HepG2 (cell line): Measurements from ENCODE around the gene PYGO2. TPM values are rescaled to one million over a fixed set of nuclear protein-coding genes. Genes with fewer than 3 reads are reported as not detected.

Experiments
- FOXC1 ChIP-seq: sonication (generic); formaldehyde crosslinking; IDR thresholded peaks from 2 replicates; pipeline ENCODE4 v1.8.0; 2022; ENCODE audit warnings: mild to moderate bottlenecking, missing genetic modification reagents, borderline replicate concordance
- FOXK2 ChIP-seq: fragments of 450-650 bp; IDR thresholded peaks from 2 replicates; pipeline ENCODE4 v1.6.1; 2016
- GFI1 ChIP-seq: sonication (generic); formaldehyde crosslinking; IDR thresholded peaks from 2 replicates; pipeline ENCODE4 v1.5.0; 2020; ENCODE audit warnings: missing genetic modification reagents, mild to moderate bottlenecking, borderline replicate concordance
- KDM5A ChIP-seq: fragments of 200-600 bp; sonication (generic); IDR thresholded peaks from 2 replicates; pipeline ENCODE4 v1.7.0; 2018; ENCODE audit warnings: antibody characterized with exemption, mild to moderate bottlenecking, low read length, borderline replicate concordance
- MTF2 ChIP-seq: sonication (generic); formaldehyde crosslinking; IDR thresholded peaks from 2 replicates; pipeline ENCODE4 v1.5.0; 2020; ENCODE audit warnings: missing genetic modification reagents, borderline replicate concordance
- PITX1 ChIP-seq: sonication (generic); formaldehyde crosslinking; IDR thresholded peaks from 2 replicates; pipeline ENCODE4 v1.5.1; 2020; ENCODE audit warnings: mild to moderate bottlenecking, missing genetic modification reagents
- SPEN ChIP-seq: sonication (generic); formaldehyde crosslinking; IDR thresholded peaks from 2 replicates; pipeline ENCODE4 v1.5.1; 2020; ENCODE audit warnings: low read depth, mild to moderate bottlenecking, missing genetic modification reagents
- ZBTB43 ChIP-seq: sonication (generic); formaldehyde crosslinking; conservative IDR thresholded peaks from 2 replicates; pipeline ENCODE4 v1.4.0; 2020; ENCODE audit warnings: missing genetic modification reagents
- ZNF335 ChIP-seq: sonication (generic); formaldehyde crosslinking; IDR thresholded peaks from 2 replicates; pipeline ENCODE4 v1.4.0; 2020; ENCODE audit warnings: missing genetic modification reagents
- ZNF350 ChIP-seq: sonication (generic); formaldehyde crosslinking; IDR thresholded peaks from 2 replicates; pipeline ENCODE4 v1.4.0; 2020; ENCODE audit warnings: mild to moderate bottlenecking, low read depth, missing genetic modification reagents, borderline replicate concordance
- ZNF614 ChIP-seq: IDR thresholded peaks from 2 replicates; pipeline ENCODE4 v1.6.1; 2018; ENCODE audit warnings: missing biosample characterization, missing genetic modification reagents, inconsistent platforms, borderline replicate concordance
- ZNF678 ChIP-seq: sonication (generic); formaldehyde crosslinking; IDR thresholded peaks from 2 replicates; pipeline ENCODE4 v1.4.0; 2020; ENCODE audit warnings: mild to moderate bottlenecking, missing genetic modification reagents
- ZNF781 ChIP-seq: sonication (generic); formaldehyde crosslinking; IDR thresholded peaks from 2 replicates; pipeline ENCODE4 v1.5.1; 2020; ENCODE audit warnings: borderline replicate concordance, mild to moderate bottlenecking, missing genetic modification reagents; ENCODE audit errors: not compliant biosample characterization
- ZNF782 ChIP-seq: sonication (generic); formaldehyde crosslinking; IDR thresholded peaks from 2 replicates; pipeline ENCODE4 v1.4.0; 2020; ENCODE audit warnings: missing genetic modification reagents, mild to moderate bottlenecking, borderline replicate concordance
- ZNF878 ChIP-seq: sonication (generic); formaldehyde crosslinking; IDR thresholded peaks from 2 replicates; pipeline ENCODE4 v1.8.1; 2023; ENCODE audit warnings: mild to moderate bottlenecking, missing genetic modification reagents, moderate library complexity
- polyA plus RNA-seq, 8 experiments: library from polyadenylated mRNA; depleted of rRNA in 3 of 8; stranded (reverse) in 7 of 8; unstranded in 1 of 8; fragments of >200 nt; fragmentation: Illumina TruSeq in 4 of 8; extraction: Trizol in 4 of 8; gene quantifications; 2 replicates each; pipeline versions ENCODE4 v1.2.1 to v1.2.3, GENCODE V29; 2011 to 2016; ENCODE audit warnings: low read depth in 4 of 8, missing spikeins in 1 of 8, mixed read lengths in 1 of 8; ENCODE audit not compliant: insufficient read depth in 1 of 8
- total RNA-seq, 5 experiments: library from RNA; depleted of rRNA; stranded (reverse); fragments of >200 nt; fragmentation: Illumina TruSeq; extraction: Trizol; gene quantifications; 2 replicates each; pipeline ENCODE4 v1.2.3, GENCODE V29; 2016; ENCODE audit warnings: low read depth in 1 of 5
- TF ChIP-seq, protein P1 (sequence below): sonication (generic); formaldehyde crosslinking; IDR thresholded peaks from 2 replicates; pipeline ENCODE4 v1.8.0; 2022; ENCODE audit warnings: low read depth, missing genetic modification reagents
- TF ChIP-seq, protein P2 (sequence below): IDR thresholded peaks from 2 replicates; pipeline ENCODE4 v1.6.1; 2016
- TF ChIP-seq, protein P3 (sequence below): sonication (generic); formaldehyde crosslinking; IDR thresholded peaks from 2 replicates; pipeline ENCODE4; 2020; ENCODE audit warnings: missing genetic modification reagents, mild to moderate bottlenecking, borderline replicate concordance

Gene PYGO2
- total and polyA plus RNA-seq, 2 of the 13 experiments (the other 11 are each of a cell fraction or from before 2014, with no cell fraction given), result 20.3 to 21.8 TPM

- TF ChIP-seq MTF2 (CRISPR knock-in tag), result 0 out of 2 replicates have a peak, but pooled peaks have one; percentile 63
- TF ChIP-seq, protein P1, sequence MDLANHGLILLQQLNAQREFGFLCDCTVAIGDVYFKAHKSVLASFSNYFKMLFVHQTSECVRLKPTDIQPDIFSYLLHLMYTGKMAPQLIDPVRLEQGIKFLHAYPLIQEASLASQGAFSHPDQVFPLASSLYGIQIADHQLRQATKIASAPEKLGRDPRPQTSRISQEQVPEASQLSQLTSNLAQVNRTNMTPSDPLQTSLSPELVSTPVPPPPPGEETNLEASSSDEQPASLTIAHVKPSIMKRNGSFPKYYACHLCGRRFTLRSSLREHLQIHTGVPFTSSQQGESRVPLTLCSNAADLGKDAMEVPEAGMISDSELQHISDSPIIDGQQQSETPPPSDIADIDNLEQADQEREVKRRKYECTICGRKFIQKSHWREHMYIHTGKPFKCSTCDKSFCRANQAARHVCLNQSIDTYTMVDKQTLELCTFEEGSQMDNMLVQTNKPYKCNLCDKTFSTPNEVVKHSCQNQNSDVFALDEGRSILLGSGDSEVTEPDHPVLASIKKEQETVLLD, result peak; percentile 98
- TF ChIP-seq ZNF878 (CRISPR knock-in tag), result peak; percentile 54; the same call in 1 of the 2 replicates
- no peak for TF ChIP-seq ZNF781 (CRISPR knock-in tag)
- TF ChIP-seq ZNF614 (CRISPR knock-in tag), result peak; percentile 59; the same call in 1 of the 2 replicates
- TF ChIP-seq ZNF782 (CRISPR knock-in tag), result peak; percentile 81; the same call in 1 of the 2 replicates
- TF ChIP-seq FOXC1 (CRISPR knock-in tag), result peak; percentile 72; the same call in 1 of the 2 replicates
- TF ChIP-seq PITX1 (CRISPR knock-in tag), result no peak
- TF ChIP-seq SPEN (CRISPR knock-in tag), result peak; percentile 76
- peak; percentile 59; the same call in 1 of the 2 replicates for TF ChIP-seq GFI1 (CRISPR knock-in tag)
- 0 out of 2 replicates have a peak, but pooled peaks have one; percentile 25 for TF ChIP-seq ZNF678 (CRISPR knock-in tag)
- TF ChIP-seq KDM5A, result peak; percentile 85
- TF ChIP-seq ZBTB43 (CRISPR knock-in tag), result no peak
- 0 out of 2 replicates have a peak, but pooled peaks have one; percentile 37 for TF ChIP-seq ZNF350 (CRISPR knock-in tag)
- TF ChIP-seq ZNF335 (CRISPR knock-in tag), result no peak
- TF ChIP-seq, protein P2, sequence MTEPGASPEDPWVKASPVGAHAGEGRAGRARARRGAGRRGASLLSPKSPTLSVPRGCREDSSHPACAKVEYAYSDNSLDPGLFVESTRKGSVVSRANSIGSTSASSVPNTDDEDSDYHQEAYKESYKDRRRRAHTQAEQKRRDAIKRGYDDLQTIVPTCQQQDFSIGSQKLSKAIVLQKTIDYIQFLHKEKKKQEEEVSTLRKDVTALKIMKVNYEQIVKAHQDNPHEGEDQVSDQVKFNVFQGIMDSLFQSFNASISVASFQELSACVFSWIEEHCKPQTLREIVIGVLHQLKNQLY (CRISPR knock-in tag), result peak; percentile 12; the same call in 1 of the 2 replicates
- peak; percentile 84 for TF ChIP-seq FOXK2
- TF ChIP-seq, protein P3, sequence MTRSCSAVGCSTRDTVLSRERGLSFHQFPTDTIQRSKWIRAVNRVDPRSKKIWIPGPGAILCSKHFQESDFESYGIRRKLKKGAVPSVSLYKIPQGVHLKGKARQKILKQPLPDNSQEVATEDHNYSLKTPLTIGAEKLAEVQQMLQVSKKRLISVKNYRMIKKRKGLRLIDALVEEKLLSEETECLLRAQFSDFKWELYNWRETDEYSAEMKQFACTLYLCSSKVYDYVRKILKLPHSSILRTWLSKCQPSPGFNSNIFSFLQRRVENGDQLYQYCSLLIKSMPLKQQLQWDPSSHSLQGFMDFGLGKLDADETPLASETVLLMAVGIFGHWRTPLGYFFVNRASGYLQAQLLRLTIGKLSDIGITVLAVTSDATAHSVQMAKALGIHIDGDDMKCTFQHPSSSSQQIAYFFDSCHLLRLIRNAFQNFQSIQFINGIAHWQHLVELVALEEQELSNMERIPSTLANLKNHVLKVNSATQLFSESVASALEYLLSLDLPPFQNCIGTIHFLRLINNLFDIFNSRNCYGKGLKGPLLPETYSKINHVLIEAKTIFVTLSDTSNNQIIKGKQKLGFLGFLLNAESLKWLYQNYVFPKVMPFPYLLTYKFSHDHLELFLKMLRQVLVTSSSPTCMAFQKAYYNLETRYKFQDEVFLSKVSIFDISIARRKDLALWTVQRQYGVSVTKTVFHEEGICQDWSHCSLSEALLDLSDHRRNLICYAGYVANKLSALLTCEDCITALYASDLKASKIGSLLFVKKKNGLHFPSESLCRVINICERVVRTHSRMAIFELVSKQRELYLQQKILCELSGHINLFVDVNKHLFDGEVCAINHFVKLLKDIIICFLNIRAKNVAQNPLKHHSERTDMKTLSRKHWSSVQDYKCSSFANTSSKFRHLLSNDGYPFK, result peak; percentile 75
These were observed at the start of gene PYGO2 (continued) for GRCh38 chr1:154961207-154962155.
